Stimulated activated CD4-positive, alpha-beta T cell treated with anti-CD3 and anti-CD28 coated beads, Interleukin-12 subunit alpha, Interleukin-12 subunit beta, amount 100 ng/mL, for 48 hours (primary cell): ENCODE data around the gene MNT.

ENCODE experiments used
- DNase-seq, 3 donors: peaks; one replicate each; pipeline ENCODE4 v3.0.0-alpha.2; 2020; ENCODE audit warnings: low read depth in 2 of 3, low spot score in 1 of 3

The MNT gene

DNA sequence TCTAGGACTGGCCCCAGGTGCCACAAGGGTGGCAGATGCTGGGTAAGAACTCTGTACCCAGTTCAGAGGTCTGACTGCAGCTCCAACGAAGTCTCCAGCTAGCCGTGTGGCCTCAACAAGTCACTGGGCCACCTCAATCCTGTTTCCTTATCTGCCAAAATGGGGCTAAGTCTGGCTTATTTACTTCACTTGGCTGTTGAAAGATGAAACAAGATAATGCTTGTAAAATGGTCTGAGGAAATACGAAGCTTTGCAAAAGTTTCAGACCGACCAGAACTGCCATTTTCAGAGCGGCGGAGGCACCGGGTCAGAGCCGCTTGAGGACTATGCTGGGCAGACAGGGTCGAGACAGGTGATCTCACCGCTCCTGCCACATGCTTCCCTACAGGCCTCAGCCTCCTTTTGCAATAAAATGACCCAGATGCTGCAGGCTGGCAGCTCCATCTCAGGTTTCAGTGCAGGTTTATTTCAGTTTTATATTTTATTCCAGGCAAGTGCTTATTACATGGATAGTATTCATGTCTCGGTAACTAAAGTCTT is 17.2 kb downstream of the MNT start:
- no peak for DNase-seq

DNA sequence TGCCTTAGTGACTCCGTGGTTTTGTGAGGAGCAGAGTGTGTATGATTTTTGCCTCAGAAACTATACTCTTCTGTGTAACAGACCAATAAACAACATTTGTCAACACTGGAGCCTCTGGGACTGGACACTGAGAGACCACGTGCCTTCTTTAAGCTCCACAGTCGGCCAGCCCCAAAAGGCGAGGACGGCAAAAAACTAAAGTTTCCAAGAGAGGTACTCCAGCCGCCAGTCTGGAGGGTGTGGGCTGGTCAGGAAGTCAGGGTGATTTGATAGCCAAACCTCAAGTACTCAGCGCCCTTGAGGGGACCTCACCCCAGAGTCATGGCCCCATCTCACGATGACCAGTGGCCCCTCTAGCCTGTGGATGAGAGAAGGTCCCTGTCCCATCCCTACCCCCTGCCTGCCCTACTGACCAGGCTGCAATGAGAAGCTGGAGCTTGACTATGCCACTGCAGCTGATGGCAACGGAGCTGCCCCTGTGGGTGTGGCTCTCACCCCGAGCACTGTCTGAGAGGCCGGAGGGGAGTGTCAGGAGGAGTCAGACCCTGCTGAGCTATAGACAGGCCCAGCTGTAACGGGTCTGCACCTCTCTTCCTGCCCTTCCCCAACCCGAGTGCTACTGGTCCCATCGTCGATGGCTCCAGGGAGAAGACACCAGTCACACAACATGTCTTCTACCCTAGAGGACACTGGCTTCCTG is 19.8 kb downstream of the MNT start:
- DNase-seq, result no peak

DNA sequence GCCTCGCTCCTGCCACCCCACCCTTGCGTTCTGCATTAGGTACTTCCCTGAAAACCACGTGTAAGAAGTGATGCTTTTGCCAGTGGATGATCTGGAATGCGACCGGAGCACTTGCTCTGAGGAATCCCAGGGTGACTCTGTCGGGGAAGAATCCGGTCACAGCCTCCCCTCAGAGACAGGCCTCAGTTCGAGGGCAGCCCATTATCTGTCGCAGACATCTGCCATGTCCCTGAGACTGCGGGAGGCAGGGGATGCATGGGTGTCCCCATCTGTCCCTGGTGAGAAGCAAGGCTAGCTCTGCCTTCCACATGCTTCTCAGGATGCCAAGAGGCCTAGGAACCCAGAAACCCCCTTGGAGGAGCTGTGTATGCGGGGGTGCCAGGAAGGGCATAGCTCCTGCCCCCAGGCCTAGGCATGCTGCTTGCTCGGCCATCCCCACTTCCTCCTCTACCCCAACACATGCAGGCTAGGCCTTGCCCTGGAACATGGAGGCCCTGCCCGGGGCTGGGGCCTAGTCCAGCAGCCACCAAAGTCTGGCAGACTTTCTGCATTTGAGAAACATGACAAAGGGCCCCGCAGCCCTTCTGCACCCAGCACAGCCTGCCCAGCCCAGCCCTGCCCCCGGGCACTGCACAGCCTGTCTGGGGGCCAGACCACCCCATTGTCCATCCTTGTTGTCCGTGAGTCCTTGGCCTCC is 20.5 kb downstream of the MNT start:
- no peak for DNase-seq

DNA sequence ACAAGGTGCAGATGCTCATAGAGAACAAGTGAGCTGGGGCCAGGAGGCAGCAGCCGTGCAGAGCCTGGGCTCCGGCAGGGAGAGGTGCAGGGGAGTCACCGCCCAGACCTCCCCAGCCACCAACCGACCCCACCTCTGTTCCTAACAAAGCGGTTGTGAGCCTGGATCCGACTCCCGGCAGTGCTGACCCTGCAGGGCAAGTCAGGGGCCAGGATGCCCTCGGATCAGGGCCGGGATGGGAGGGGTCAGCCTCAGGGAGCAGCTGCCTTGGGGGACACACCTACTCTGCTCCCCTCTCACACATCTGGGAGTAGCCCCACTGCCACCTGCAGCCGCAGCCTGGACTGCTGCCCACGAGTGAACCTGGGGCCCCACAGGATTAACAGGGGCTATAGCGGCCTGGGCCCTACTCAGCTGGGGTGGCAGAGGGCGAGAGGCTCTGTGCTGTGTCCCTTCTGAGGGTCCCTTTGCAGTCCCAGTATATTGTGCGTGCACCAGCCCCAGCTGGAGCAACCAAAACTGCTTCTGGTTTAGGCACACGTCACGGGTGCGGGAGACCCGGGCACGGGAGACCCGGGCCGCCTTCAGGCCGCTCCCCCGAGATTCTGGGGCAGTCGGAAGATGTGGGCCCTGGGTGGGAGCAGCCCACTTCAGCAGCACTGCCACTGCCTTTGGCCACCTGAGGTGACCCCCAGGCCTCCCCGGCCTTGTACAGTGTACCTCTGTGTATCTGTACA is 21.2 kb downstream of the MNT start:
- DNase-seq, result no peak

DNA sequence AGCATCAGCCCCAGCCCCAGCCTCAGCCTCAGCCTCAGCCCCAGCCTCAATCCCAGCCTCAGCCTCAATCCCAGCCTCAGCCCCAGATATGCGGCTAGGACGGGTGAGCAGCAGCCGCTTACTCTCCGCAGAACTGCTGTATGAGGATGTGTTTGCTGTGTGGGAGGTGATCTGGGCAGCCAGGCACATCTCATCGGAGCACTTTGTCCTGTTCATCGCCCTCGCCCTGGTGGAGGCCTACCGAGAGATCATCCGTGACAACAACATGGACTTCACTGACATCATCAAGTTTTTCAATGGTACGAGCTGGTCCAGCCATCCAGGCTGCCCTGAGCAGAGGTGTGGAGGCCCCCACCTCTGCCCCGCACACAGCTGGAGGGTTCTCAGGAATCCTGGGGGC is 22.0 kb downstream of the MNT start:
- DNase-seq, result no peak

DNA sequence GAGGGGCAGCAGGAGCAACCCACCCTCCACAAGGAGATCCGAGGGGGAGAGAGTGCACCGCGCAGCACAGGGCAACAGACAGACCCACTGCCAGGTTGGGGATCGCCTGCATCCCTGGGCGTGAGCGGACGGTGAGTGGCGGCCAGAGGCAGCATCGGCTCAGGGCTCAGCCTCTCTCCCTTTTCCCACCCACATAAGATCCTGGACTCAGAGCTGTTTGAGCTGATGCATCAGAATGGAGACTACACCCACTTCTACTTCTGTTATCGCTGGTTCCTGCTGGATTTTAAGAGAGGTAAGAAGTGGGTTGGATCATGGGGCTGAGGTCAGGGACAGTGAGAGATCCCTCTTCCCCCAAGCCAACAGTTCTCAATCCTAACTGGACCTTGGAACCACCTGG is 23.2 kb downstream of the MNT start:
- no peak for DNase-seq

DNA sequence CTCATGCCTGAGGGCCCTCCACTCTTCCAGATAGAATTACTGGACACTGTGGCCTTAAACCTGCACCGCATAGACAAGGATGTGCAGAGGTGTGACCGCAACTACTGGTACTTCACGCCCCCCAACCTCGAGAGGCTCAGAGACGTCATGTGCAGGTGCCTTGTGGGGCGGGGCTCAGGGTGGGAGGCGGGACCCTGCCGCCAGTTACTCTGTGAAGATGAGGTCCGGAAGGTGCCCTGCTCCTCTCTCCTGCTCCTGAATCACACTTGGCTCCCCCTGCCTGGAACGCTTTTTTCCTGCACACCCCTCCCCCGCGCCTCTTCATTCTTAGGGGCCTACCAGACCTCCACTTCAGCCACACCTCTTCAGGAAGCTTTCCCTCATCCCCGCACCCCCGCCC is 24.8 kb downstream of the MNT start:
- no peak for DNase-seq

DNA sequence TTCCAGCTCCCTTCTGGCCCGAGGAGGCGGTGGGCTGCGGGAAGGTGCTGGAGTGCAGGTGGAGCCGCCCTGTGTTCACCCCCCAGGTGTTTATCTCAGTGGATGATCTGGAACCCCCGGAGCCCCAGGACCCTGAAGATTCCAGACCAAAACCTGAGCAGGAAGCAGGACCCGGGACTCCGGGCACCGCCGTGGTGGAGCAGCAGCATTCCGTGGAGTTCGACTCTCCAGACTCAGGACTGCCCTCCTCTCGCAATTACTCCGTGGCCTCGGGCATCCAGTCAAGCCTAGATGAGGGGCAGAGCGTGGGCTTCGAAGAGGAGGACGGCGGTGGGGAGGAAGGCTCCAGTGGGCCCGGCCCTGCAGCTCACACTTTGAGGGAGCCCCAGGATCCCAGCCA is 25.5 kb downstream of the MNT start:
- DNase-seq, result no peak

DNA sequence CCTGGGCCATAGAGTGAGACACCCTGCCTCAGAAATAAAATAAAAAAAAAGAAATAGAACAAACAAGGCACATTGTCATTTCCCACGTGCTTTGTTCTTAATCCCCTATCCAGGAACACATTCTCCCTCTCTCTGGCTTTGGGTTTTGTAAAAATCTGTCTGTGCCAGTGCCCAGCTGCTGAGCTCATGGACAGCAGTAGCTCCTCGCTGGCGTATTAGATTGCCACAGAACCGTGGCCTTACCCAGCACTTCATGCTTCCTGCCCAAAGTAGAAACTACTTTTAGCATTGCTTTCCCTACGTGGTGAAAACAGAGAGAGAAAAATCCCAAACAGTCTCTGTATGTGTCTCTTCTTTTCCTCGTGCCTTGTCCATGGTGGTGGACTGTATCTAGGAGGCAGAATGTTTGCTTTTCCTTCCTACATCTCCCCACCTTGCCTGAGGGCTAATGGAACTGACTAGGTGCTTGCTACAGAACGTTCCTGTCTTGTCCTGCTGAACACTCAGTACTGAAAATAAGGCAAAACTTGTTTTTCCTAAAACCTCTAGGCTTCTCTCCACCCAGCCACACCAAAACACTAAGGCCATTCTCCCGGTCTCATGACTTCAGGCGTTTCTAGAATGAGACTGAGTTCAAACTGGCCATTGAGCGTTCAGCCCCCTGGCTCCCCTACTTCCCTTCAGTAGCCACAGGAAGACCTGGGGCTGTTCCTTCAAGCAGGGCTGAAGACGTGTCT is 26.1 kb downstream of the MNT start:
- DNase-seq, result no peak

DNA sequence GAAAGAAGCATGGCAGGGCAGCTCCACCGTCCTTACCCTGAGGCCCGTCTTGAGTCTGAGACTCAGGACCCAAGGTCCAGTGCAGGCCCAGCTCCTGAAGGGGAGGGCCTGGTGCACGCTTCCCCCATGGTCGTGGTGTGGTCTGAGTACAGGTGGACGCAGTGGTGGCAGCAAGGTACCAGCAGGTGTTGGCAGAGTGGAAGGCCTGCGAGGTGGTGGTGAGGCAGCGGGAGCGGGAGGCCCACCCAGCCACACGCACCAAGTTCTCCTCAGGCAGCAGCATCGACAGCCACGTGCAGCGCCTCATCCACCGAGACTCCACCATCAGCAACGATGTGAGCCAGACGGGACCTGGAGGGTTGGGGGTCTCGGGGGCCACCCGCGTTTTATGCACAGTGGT is 27.7 kb downstream of the MNT start:
- no peak for DNase-seq

DNA sequence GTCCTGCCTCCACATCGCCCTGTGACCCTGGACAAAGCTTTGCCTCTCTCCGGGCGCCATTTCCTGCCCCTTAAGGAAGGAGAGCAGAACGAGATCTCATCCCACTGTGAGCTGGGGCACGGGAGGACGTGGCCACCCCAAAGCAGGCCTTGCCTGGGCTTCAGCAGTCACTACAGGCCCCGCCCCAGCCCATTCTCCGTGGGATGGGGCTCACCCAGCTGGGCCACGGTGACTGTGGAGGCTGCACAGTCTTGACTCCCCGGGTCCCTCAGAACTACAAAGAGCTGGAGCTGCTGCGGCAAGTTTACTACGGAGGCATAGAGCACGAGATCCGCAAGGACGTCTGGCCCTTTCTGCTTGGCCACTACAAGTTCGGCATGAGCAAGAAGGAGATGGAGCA is 28.2 kb downstream of the MNT start:
- no peak for DNase-seq

DNA sequence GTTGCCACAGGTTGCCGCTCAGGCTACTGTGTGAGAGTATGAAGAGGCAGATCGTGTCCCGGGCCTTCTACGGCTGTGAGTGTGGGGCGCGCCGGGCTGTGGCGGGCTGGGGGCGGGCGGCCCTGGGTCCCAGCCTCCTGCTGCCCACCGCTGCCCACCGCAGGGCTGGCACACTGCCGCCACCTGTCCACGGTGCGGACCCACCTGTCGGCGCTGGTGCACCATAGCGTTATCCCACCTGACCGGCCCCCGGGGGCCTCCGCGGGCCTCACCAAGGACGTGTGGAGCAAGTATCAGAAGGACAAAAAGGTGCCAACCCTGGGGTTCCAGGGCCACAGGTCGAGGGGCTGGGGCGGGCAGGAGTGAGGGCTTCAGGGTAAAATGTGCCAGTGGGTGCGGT is 28.7 kb downstream of the MNT start:
- no peak for DNase-seq

DNA sequence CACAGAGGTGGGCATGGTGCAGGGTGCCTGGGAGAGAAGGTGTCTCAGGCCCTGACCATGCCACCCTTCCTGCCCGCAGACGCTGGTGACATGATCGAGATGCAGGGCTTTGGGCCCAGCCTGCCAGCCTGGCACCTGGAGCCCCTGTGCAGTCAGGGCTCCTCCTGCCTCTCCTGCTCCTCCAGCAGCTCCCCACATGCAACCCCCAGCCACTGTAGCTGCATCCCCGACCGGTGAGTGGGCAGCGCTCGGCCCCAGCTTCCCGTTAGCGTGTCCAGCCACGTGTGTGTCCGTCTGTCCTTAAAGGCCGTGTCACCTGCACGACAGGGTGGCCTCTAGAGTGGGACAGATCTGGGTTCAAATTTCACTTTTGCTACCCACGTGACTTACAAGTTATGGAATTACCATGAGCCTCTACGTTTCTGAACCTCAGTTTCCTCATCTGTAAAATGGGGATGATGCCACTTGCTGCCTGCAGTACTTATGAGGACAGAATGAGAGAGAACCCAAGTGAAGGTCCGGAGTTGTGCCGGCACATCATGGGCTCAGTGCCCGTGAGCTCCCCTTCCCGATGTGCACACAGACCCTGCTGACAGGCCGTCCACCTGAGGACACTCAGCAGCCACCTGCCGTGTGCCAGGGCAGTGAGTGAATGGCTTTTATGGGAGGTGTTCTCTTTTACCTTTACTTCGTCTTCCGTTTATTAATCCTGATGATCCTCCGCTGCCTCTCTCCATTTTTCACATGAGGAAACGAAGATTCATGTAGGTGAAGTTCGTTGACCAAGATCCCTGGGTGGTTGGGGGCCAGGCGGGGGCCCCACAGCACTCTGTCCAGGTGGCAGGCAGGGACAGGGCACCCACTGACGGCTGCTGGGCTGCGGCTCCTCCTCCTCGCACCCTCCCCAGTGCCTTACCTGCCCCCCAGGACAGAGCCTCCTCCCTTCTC is 29.4 kb downstream of the MNT start:
- DNase-seq, result no peak

DNA sequence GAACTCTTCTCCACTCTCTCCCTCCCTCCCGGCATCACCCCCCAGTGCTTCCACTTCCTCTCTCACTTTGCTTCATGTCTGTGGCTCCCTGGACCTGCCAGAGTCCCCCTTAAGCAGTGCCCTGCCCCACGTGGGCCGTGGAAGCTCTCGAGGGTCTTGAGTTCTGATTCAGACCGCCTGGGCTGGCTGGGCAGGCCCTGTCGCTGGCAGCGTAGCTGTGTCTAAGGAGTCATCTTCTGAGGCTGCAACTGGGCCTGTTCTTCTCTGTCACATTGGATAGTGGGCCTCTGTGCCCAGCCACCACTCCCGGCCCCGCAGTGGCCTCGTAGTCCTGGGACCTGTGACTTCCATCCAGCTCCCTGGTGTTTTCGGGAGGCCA is 30.7 kb downstream of the MNT start:
- DNase-seq, result no peak

DNA sequence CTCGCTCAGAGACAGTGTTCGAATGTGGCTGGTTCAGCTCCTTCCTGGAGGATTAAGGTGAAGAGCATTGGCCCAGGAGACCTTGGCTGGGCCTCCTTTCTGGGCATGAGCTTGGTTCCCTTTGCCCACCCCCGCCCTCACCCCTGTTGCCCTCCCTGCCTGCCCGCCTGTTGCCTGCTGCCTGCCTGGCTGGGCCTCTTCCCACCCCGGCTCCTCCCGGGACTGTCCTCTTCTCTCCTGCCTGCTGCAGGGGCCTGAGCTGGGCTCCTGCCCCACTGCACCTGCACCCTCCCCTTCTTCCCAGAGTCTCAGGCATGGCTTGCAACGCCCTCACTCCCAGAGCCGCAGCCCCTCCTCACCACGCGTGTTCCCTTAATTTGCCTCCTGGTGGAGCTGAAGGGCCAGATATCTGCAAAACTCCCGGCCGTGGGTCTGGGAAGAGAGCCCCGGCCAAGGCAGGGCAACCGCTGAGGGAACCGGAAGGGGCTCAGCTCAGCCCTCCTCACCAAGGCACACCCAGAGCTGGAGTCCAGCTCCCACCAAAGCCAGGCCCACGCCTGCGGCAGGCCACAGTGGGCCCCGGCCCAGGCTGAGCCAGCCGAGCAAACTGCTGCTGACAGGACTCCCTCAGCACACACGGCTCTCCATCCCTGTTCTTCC is 31.2 kb downstream of the MNT start:
- no peak for DNase-seq

DNA sequence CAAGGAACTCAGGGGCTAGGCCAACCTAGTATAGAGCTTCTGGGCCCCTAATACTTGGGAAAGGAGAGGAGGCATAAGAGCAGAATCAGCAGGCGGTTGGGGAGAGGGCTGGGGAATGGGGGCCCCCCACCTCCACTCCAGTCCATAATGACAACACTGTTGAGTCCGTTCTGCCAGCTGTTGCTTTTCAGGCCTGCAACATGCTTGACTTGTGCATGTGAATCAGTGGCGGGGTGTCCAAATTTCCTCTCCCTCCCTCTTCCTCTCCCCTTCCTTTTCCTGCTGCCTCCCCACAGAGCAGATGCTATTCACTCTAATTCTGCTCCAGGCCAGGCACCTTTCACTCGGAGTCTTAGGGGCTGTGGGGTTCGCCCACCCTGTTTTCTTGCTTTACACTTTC is 31.8 kb downstream of the MNT start:
- no peak for DNase-seq

DNA sequence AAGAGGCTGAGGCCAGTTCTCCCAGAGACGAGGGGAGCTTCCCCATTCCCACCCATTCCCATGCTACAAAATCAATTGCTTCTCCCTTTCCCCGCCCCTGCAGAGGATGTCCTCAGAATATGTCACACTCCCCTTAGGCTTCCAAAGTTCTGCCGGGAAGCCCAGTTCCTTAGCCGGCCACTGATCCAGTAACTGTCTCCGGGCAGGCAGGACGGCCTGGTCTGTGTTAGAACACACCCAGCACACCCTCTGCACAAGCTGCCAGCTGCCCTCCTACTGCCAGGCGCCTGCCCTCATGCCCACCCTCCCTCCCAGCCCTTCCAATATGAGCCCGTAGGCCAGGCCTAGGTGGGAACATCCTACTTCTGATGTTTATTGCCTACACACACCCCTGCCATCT is 32.5 kb downstream of the MNT start:
- DNase-seq, result no peak

DNA sequence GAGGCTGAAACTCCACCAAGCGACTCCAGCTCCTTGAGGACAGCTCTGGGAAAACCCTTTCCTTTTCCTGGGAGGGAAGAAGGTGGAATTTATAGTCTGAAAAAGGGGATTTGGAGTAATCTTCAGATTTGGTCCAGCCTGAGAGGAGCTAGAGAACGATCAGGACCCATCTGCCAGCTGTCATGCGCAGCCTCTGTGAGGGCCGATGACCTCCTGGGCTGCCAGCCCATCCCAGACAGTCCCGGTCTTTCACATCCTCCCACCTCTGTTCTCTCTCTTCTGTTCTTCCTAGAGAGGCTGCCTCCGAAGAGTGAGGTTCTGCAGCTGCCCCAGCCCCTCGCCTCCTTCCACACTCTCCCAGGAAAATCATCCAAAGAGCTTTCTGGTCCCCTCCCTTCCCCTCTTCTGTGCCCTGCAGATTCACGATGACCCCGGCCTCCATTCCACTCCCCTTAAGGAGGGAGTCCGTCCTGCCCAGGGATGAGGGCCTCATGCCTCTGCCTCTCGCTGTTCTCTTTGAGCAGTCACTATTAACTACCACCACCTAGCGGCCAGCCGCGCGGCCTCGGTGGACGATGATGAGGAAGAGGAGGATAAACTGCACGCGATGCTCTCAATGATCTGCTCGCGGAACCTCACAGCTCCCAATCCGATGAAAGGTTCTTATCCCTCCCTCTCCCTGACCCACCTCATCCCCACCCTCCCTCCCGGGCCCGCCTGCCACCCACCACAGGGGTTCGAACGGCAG is 33.9 kb downstream of the MNT start:
- no peak for DNase-seq

DNA sequence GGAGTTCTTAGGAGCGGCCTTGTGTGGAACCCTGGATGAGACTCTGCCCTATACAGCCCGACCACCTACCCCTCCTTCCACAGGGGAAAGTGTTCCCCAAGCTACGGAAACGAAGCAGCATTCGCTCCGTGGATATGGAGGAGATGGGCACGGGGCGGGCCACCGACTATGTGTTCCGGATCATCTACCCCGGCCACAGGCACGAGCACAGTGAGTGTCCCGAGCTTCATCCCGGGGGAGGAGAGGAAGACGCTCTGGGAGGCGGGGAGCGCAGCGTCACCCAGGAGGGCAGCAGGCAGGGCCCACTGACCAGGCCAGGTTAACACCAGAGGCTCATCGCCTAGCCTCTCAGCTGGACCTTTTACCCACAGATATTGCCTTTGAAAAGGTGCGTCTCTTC is 35.7 kb downstream of the MNT start:
- DNase-seq, result no peak
